ENCODE measurements around the gene AFF3. TPM values are rescaled to one million over a fixed set of nuclear protein-coding genes. Genes with fewer than 3 reads are reported as not detected.

The AFF3 gene
- total and polyA plus RNA-seq, 2 donors (not counting 3 experiments of a cell fraction or from before 2014, with no cell fraction given), result 0.06 to 0.07 TPM

DNA sequence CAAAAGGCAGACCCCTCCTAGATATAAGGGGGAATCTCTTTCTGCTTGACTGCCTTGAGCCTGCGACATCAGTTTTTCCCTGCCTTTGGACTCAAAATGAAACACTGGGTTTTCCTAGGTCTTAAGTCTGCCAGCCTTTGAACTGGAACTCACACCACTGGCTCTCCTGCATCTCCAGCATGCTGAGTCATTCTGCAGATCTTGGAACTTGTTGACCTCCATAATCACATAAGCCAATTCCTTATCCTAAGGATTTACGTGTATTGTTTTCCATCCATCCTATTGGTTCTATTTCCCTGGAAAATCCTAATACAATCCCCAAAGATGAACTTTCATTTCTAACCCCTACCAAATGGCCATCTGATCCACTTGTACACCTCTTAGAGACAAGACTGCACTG lies 88.0 kb downstream of the AFF3 start:
- FAIRE-seq (no peak), DNase-seq (ENCODE audit: low read depth, low spot score) (no peak)
- Histone ChIP-seq H3K27me3 (ENCODE audit: control insufficient read depth in 2 of 2, insufficient read depth in 2 of 2, low read length in 2 of 2) (no peaks in the 10 kb centered on the region), H3K4me1 (ENCODE audit: control insufficient read depth, extremely low read depth, insufficient read depth, low read length) (no peaks in the 10 kb centered on the region), H2AFZ (ENCODE audit: low read depth, low read length) (no peak overlapping the region), H3K4me2 (ENCODE audit: insufficient read depth, low read length) (no peak overlapping the region), H4K20me1 (replicated peaks; ENCODE audit: control insufficient read depth, extremely low read depth, insufficient read depth, low read length) (no peaks in the 10 kb centered on the region), H3K36me3 (ENCODE audit: control insufficient read depth in 2 of 2, extremely low read depth in 1 of 2, insufficient read depth in 2 of 2, low read length in 2 of 2) (no peaks in the 10 kb centered on the region), H3K79me2 (ENCODE audit: control insufficient read depth, insufficient read depth, low read length) (no peaks in the 10 kb centered on the region), H3K4me3 (replicated peaks in 1 of 3; ENCODE audit: insufficient read depth in 1 of 3, low read depth in 1 of 3, low read length in 3 of 3) (no peak overlapping the region), H3K27ac (ENCODE audit: insufficient read depth, low read depth, low read length) (no peak overlapping the region), H3K9ac (replicated peaks; ENCODE audit: extremely low read depth, insufficient read depth, low read length) (no peak overlapping the region), H3K9me3 (replicated peaks; ENCODE audit: control insufficient read depth, insufficient read depth, low read length) (no peaks in the 10 kb centered on the region), H3K9me1 (replicated peaks; ENCODE audit: control insufficient read depth, extremely low read depth, insufficient read depth, low read length) (no peaks in the 10 kb centered on the region)
- POLR2A ChIA-PET, result no interaction called here
- intact Hi-C loops (cut with micrococcal nuclease), result no loop called here
- CTCF ChIA-PET, result no interaction called here
- no TSS peak for BruUV-seq (replicated peaks)
- TF ChIP-seq POLR2AphosphoS5 (IDR thresholded peaks at IDR 0.05; ENCODE audit: insufficient read depth, low read depth, low read length) (no peak), MYC (IDR thresholded peaks at IDR 0.05; ENCODE audit: low read depth, low read length) (no peak), POLR2A (IDR thresholded peaks at IDR 0.05; ENCODE audit: low read depth, low read length) (no peak), CTCF (IDR thresholded peaks at IDR 0.05; ENCODE audit: extremely low read depth in 1 of 2, insufficient read depth in 1 of 2, low read depth in 1 of 2, low read length in 2 of 2) (no peak), GATA2 (IDR thresholded peaks at IDR 0.05; ENCODE audit: insufficient read depth, insufficient read length, low read depth, low read length) (no peak), FOS (IDR thresholded peaks at IDR 0.05; ENCODE audit: borderline replicate concordance, insufficient read depth, low read length) (no peak), EZH2 (IDR thresholded peaks at IDR 0.05; ENCODE audit: borderline replicate concordance, low read depth, low read length, severe bottlenecking) (no peak)
- TF ChIP-seq, protein P1, sequence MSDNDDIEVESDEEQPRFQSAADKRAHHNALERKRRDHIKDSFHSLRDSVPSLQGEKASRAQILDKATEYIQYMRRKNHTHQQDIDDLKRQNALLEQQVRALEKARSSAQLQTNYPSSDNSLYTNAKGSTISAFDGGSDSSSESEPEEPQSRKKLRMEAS (IDR thresholded peaks at IDR 0.05; ENCODE audit: insufficient read depth, insufficient read length), result no peak
- dilution Hi-C loops (cut with MboI; ENCODE audit: extremely low pct_ligation_motif_present, low sequenced_read_pairs), result no loop called here
